A673 (cell line): ENCODE results near the gene CCNB1.

Source experiments
- CTCF ChIP-seq: fragments of 300-800, 200-600 bp; sonication (generic); conservative IDR thresholded peaks from 2 replicates; pipeline ENCODE4 v1.5.1; 2017; ENCODE audit warnings: low read depth, mild to moderate bottlenecking, antibody characterized with exemption, low read length, moderate library complexity, mixed read lengths
- EZH2 ChIP-seq: fragments of 200-600 bp; sonication (generic); IDR thresholded peaks from 2 replicates; pipeline ENCODE4 v1.6.1; 2017; ENCODE audit warnings: borderline replicate concordance, low read depth, mild to moderate bottlenecking, mixed read lengths, antibody characterized with exemption, low read length; ENCODE audit not compliant: poor library complexity, severe bottlenecking

DNA sequence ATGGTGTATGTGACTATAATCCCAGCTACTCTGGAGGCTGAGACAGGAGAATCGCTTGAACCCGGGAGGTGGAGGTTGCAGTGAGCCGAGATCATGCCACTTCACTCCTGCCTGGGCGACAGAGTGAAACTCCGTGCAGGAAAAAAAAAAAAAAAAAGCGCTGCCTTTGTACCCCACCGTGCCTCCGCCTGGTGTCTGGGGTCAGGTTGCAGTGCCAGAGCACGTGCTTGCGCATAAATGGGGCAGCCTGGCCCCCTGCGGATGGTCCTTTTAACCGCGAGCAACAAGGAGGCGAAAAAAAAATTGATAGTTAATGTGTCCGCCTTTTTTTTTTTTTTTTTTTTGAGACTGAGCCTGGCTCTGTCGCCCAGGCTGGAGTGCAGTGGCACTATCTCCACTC lies 6.3 kb upstream of the CCNB1 start:
- no peak for TF ChIP-seq EZH2
- TF ChIP-seq CTCF: no peak
